OCI-LY7 (cell line): ENCODE measurements around the gene FAM161A.

Experiments used
- EZH2phosphoT487 ChIP-seq: fragments of 200-600 bp; sonication (generic); IDR thresholded peaks from 2 replicates; pipeline ENCODE4 v1.6.1; 2018; ENCODE audit warnings: low read depth, borderline replicate concordance, mild to moderate bottlenecking, mixed run types, antibody characterized with exemption, low read length, moderate library complexity, mixed read lengths
- TF ChIP-seq, protein P1 (sequence below): fragments of 200-600 bp; sonication (generic); conservative IDR thresholded peaks from 2 replicates; pipeline ENCODE4 v1.5.1; 2014; ENCODE audit warnings: mild to moderate bottlenecking, antibody characterized with exemption, low read length, moderate library complexity, mixed read lengths

DNA sequence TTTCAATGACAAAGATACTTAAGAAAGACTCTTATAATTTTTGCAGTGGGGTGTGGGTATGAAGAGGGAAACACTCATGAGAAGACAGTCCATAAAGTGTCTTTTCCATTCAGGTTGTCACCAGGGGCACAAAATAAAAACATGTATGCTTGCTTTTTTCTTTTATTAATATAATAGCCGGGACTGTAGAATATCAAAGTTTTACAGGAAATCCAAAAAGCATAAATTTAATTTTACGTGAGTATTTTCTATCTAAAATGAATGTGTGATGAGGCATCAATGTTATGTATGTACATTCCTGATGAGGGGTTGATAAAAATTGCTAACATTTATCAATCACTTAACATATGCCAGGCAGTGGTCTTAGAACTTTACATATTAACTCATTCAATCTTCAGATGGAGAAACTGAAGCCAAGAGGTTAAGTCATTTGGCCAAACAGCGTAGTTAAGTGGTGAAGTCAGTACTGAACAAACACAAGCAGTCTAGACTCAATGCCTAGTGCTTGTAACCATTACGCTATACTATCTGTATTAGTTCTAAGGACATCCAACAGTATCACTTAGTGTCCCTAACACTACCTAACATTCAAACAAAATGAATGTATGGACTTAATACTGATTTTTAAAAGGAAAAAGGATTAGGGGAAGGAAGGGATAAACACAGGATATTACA lies 23.8 kb upstream of the FAM161A start:
- TF ChIP-seq, protein P1, sequence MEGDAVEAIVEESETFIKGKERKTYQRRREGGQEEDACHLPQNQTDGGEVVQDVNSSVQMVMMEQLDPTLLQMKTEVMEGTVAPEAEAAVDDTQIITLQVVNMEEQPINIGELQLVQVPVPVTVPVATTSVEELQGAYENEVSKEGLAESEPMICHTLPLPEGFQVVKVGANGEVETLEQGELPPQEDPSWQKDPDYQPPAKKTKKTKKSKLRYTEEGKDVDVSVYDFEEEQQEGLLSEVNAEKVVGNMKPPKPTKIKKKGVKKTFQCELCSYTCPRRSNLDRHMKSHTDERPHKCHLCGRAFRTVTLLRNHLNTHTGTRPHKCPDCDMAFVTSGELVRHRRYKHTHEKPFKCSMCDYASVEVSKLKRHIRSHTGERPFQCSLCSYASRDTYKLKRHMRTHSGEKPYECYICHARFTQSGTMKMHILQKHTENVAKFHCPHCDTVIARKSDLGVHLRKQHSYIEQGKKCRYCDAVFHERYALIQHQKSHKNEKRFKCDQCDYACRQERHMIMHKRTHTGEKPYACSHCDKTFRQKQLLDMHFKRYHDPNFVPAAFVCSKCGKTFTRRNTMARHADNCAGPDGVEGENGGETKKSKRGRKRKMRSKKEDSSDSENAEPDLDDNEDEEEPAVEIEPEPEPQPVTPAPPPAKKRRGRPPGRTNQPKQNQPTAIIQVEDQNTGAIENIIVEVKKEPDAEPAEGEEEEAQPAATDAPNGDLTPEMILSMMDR, result no peak
- no peak for TF ChIP-seq EZH2phosphoT487
